Retinal pigment epithelial cell (primary cell): ENCODE measurements around the gene MSANTD1.

Experiments
- DNase-seq: peaks from one replicate; pipeline ENCODE4 v3.0.0-alpha.2; 2010; ENCODE audit warnings: low read depth
- H3K4me3 ChIP-seq: 2 replicates; pipeline ENCODE4 v1.5.1; 2011; ENCODE audit warnings: mild to moderate bottlenecking, low read length, control low read depth, moderate library complexity
- CTCF ChIP-seq: conservative IDR thresholded peaks from 2 replicates; pipeline ENCODE4 v1.5.1; 2011; ENCODE audit warnings: low read depth, low read length, control low read depth, inconsistent platforms

The MSANTD1 gene

GRCh38 chr4:3257103-3257555 is 8.2 kb downstream of the MSANTD1 start:
- no peak overlapping the region for H3K4me3 ChIP-seq
- TF ChIP-seq CTCF, result no peak
- DNase-seq, result no peak

- TF ChIP-seq CTCF, result no peak
- H3K4me3 ChIP-seq, result no peak overlapping the region
- no peak for DNase-seq
Observed at GRCh38 chr4:3257556-3258482, 8.9 kb downstream of the MSANTD1 start.

GRCh38 chr4:3261411-3262207 is 12.7 kb downstream of the MSANTD1 start:
- TF ChIP-seq CTCF, result no peak
- H3K4me3 ChIP-seq, result no peak overlapping the region
- no peak for DNase-seq

- no peak overlapping the region for H3K4me3 ChIP-seq
- TF ChIP-seq CTCF, result no peak
- no peak for DNase-seq
Observed at GRCh38 chr4:3262208-3263052, 13.5 kb downstream of the MSANTD1 start.

GRCh38 chr4:3263053-3263875 is 14.3 kb downstream of the MSANTD1 start:
- no peak for TF ChIP-seq CTCF
- no peak for DNase-seq
- H3K4me3 ChIP-seq, result no peak overlapping the region

- H3K4me3 ChIP-seq, result no peak overlapping the region
Observed at GRCh38 chr4:3263876-3264193, 14.9 kb downstream of the MSANTD1 start.

More at GRCh38 chr4:3263876-3264193, 14.9 kb downstream of the MSANTD1 start:
- no peak for DNase-seq
- no peak for TF ChIP-seq CTCF
